Activated T-cell treated with anti-CD3 and anti-CD28 coated beads, Interleukin-2, amount 50 U/mL, for 1 hour (primary cell): ENCODE data around the gene PLCL2.
"Not testable (repeated sequence)": the region's sequence is repeated elsewhere in the genome, so short reads cannot be mapped to it uniquely, and the experiment has no call there.

Source experiments
- DNase-seq: peaks from one replicate; pipeline ENCODE4 v3.0.0-alpha.2; 2020

PLCL2 gene

DNA sequence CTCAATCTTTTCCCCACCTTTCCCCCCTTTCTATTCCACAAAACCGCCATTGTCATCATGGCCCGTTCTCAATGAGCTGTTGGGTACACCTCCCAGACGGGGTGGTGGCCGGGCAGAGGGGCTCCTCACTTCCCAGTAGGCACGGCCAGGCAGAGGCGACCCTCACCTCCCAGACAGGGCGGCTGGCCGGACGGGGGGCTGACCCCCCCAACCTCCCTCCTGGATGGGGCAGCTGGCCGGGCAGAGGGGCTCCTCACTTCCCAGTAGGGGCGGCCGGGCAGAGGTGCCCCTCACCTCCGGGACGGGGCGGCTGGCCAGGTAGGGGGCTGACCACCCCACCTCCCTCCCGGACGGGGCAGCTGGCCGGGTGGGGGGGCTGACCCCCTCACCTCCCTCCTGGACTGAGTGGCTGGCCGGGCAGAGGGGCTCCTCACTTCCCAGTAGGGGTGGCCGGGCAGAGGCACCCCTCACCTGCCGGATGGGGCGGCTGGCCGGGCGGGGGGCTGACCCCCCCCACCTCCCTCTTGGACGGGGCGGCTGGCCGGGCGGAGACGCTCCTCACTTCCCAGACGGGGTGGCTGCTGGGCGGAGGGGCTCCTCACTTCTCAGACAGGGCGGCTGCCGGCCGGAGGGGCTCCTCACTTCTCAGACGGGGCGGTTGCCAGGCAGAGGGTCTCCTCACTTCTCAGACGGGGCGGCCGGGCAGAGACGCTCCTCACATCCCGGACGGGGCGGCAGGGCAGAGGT is 95.2 kb downstream of the PLCL2 start:
- not testable (repeated sequence) for DNase-seq

- not testable (repeated sequence) for DNase-seq
Measured at GRCh38 chr3:16980526-16980925, 95.8 kb downstream of the PLCL2 start.

DNA sequence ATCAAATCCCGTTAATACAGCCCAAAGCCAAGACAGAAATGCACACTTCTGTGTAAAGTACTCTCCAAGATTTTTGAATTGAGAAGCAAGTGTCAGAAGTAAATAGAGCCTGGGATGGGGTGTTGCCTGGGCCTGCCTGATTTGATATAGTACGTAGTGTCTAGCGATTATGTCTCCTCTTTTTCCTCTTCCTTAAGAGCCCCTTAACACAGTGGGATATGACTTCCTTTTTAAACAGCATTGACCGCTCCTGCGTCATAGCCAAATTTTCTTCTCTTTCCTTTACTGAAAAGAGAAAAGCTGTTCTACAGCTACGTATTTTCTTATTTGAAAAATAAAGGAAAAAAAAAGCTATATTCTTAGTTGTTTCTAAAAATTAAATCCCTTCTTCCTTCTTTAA is 97.7 kb downstream of the PLCL2 start:
- no peak for DNase-seq

DNA sequence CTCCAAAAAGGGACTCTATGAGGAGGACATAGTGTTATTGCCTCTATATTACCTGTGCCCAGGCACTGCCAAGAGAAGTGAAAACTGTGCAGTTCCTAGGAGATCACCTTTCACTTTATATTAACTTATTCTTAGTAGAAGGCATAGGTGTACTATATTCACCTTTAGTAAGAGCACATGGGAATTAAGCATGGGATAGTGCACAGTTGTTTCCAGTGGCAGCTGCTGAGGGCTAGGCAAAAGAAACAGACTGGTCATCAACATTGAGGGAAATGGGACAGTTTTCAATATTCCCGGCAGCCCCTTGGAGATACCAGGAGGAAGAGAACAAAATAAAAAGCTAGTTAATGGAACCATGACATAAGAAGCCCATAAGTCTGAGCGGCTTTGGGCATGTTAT is 100.9 kb downstream of the PLCL2 start:
- no peak for DNase-seq

GRCh38 chr3:16987141-16987540 is 102.4 kb downstream of the PLCL2 start:
- DNase-seq: no peak

DNA sequence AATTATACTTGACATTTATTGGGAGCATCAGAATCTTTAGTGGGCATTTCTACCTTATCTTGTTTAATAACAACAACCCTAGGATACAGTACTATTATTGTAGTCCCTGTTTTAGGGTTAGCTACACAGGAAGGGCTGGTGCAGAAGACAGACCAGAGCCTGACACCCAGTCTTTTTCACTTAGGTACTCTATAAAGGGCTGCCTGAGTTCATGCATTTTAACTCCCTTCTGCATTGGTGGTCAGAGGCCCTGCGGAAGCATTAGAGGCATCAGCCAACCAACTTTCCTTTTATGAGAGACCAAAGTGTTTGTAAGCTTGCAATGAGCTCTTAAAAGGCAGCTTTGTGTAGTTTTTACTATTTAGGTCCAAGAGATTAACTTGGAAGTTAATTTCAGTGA is 105.4 kb downstream of the PLCL2 start:
- DNase-seq: no peak

GRCh38 chr3:16992198-16992597 is 107.4 kb downstream of the PLCL2 start:
- no peak for DNase-seq

DNA sequence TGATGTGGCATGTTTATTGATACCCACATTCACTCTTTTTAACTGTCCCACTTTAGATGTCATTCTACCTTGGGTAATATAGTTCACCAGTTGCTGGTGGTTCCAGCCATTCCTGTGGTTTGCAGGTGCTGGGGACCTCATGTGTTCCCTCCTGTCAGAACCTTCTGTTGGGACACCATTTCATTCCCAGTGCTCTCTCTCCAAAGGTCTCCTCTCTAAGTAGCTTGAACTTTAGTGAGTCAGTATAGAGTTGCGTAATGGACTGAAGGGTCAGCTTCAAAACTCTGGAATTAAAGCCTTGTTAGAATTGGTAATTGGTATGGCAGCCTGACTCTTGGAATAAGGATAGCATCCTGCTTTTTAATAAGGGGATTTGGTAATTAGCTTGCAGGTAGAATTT is 108.5 kb downstream of the PLCL2 start:
- DNase-seq: no peak

GRCh38 chr3:16994854-16995525 is 110.2 kb downstream of the PLCL2 start:
- no peak for DNase-seq

- no peak for DNase-seq
Measured at GRCh38 chr3:16995601-16996000, 110.8 kb downstream of the PLCL2 start.

GRCh38 chr3:16998236-16998923 is 113.6 kb downstream of the PLCL2 start:
- DNase-seq: no peak

DNA sequence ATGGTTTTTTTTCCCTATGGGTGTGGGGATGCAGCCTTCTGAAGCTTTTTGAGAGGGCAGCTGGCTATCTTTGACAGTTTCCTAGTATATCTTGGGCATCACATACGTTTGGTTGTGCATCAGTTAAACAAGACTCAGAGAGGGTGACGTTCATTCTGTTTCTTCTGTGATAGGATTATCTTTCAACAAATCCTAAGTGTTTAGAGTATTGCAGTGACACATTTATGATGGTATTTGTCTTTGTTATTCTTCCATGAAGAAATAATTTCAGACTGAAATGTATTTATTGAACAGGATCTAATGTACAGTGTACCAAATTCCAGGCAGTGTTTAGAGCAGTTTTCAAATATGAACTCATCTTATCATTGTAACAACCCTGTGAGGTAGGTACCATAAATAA is 114.4 kb downstream of the PLCL2 start:
- no peak for DNase-seq

DNA sequence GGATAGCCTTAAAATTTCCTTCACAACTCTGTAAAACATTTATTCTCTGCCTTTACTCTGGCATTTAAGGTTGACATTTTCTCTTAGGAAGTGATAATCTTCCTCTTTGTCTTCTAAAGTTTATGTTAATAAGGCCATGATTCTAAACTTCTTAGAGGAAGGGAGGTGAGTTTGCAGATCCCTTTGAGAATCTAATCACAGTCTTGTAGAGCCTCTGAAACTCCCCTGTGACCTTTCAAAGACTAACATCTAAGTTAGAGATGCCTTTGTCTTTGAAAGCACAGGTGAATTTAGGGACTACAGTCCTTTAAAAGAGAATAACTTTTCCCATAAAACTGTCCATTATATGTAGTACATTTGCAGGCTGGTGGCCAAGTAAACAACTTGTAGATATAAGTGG is 115.1 kb downstream of the PLCL2 start:
- DNase-seq: no peak

- DNase-seq: no peak
Measured at GRCh38 chr3:17003457-17003856, 118.7 kb downstream of the PLCL2 start.

- no peak for DNase-seq
Measured at GRCh38 chr3:17006132-17006852, 121.5 kb downstream of the PLCL2 start.

- DNase-seq: no peak
Measured at GRCh38 chr3:17007284-17007683, 122.5 kb downstream of the PLCL2 start.

- no peak for DNase-seq
Measured at GRCh38 chr3:17009826-17010225, 125.1 kb downstream of the PLCL2 start.

DNA sequence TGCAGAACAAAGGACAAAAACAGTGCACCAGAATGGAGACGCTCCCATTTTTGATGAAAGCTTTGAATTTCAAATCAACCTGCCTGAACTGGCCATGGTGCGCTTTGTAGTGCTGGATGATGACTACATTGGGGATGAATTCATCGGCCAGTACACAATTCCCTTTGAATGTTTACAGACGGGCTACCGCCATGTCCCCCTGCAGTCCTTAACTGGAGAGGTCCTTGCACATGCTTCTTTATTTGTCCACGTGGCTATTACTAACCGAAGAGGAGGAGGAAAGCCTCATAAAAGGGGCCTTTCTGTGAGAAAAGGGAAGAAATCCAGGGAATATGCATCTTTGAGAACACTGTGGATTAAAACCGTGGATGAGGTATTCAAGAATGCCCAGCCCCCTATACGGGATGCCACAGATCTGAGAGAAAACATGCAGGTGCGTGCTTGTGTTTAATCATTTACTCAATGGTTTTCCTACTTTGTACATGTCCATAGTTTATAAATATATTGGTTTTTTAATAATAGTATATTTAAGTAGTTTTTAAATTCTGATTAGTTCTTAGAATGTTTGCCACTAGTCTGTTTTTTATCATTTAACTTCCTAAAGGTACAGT is 127.1 kb downstream of the PLCL2 start:
- no peak for DNase-seq

- DNase-seq: no peak
Measured at GRCh38 chr3:17013050-17013449, 128.3 kb downstream of the PLCL2 start.

DNA sequence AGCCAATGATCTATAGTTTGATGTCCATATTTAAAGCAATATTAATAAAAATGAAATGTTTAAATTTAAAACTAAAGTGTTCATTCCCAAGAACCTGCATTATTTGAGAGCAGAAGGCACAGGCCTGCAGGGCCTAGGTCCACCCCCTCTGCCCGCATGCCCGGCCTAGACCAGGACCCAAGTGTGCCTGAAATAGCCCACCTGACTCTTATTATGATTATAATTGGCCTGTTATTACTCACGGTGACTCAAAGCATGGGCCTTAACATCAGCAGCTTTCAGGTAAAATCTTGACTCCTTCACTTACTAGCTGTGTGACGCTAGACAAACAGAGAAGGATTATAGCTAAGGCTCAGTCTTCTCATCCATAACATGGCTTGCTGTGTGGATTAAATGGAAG is 128.8 kb downstream of the PLCL2 start:
- no peak for DNase-seq

- DNase-seq: no peak
Measured at GRCh38 chr3:17014284-17014683, 129.5 kb downstream of the PLCL2 start.

- DNase-seq: no peak
Measured at GRCh38 chr3:17014709-17015108, 130.0 kb downstream of the PLCL2 start.

- no peak for DNase-seq
Measured at GRCh38 chr3:17021614-17022013, 136.9 kb downstream of the PLCL2 start.
